GM18519 (cell line): ENCODE measurements around the gene PNPLA1.

Source experiments
- ATAC-seq: cut with Tn5 transposase; IDR thresholded peaks from one replicate; pipeline ENCODE4 v1.9.1; 2021; ENCODE audit warnings: mild to moderate bottlenecking, moderate library complexity; ENCODE audit not compliant: unreplicated experiment, low FRiP score

PNPLA1 gene

DNA sequence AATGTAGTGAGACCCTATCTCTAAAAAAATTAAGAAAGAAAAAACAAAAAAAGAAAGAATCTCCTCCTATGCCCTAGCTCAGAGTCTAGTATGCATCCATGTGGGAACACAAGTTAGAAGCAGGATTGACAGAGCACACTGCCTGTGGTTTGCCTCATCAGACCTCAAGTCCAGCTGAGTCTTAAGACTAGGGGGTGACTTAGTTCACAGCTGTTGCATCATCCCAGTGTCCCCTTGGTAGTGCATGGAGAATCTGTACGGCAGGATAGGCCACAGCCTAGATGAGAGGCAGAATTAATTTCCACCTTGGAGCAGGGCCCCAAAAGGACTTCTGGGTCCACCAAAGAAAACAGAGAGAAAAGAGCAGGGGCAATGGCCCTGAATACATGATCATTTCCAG, 13.7 kb downstream of the PNPLA1 start:
- ATAC-seq: no peak

DNA sequence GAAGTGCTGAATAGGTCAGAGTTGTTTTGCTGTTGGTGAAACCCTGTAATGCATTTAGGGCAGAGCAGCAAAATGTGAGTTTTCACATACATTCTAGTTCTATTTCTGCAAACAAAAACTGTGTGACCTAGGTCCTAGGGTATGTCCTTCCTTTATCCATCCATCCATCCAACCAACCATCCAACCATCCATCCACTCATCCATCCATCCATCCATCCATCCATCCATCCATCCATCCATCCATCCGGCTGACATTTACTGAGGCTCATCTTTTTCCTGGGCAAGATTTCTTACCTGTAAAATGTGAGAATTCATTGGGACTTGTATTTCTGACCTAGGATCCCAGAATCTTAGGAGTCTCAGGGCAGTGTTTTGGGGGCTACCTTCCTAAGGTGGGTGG, 14.5 kb downstream of the PNPLA1 start:
- ATAC-seq: no peak

DNA sequence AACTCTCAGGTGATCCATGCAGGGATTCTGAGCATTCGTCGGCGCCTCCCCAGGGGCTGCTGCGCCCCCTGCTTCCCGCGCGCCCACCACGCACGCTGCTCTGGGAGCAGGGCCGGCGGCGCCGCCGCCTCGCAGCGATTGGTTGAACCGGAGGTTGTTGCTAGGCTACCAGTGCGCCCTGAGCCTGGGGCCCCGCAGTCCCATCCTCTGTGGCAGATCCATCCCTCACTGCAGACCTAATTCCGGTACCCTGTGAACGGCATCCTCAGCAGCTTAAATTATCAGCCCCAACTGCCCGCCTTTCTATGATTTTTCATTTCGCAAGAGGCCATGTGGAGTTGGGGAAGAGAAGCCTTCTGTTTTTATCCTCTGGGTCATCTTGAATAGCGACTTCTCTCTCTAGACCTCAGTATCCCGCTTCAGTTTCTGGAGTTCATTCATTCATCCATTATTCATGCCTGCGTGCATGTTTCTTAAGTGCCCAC, 15.4 kb downstream of the PNPLA1 start:
- no peak for ATAC-seq

DNA sequence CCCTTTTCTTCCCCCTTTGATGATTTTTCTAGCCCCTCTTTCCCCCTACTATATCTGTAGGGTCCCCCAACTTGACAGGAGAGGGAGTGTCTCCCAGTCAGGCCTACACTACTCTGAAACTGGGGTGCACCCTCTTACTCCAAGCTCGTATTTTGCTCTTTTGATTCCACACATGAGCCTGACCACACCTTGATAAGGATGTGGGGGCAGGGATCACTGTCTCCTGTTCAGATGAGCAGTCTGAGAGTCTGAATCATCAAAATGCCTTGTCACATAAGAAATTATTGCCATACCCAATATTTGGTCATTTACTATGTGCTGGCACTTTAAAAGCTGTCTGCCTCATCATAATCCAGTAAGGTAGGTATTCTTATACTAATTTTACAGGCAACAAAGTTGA, 15.9 kb downstream of the PNPLA1 start:
- ATAC-seq: no peak

DNA sequence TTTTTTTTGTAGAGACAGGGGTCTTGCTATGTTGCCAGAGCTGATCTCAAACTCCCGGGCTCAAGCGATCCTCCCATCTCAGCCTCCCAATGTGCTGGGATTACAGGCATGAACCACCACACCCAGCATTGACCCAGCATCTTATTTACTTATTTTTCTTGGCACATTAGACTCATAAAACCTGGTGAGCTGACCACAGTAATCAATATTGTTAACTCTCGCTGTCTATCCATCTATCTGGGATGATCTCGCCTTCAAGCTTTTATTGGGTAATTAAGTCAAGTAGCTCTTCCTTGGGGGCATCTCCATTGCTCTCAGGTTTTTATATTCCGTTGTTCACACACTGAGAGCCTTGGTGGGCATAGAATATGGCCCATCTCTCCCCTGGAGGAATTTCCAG, 17.0 kb downstream of the PNPLA1 start:
- ATAC-seq: no peak

DNA sequence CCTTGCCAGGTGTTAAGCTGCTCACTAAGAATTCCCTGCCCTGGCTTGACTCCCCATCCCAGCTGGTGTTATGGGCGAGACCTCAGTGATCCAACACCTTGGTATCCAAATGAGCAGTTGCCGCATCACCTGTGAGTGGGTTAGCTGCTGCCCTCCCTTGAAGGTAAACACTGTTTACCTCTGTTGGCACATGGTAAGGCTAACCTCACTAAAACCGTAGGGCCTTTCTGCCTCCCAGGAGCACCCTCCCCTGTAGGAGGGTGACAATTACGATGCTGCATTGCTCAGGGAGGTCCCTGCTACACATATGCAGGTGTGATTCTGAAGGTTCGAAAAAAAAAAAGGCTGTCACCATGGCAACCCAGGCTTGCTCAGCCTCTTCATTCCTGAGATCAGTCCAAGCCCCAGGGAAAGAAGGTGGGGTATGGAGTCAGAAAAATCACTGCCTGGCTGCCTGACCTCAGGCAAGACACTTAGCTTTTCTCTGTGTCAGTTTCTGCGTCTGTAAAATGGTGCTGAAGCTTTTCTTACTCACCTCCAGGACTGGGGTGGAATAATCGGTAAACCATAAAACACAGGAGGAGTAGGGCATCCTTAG, 19.5 kb downstream of the PNPLA1 start:
- ATAC-seq: no peak

DNA sequence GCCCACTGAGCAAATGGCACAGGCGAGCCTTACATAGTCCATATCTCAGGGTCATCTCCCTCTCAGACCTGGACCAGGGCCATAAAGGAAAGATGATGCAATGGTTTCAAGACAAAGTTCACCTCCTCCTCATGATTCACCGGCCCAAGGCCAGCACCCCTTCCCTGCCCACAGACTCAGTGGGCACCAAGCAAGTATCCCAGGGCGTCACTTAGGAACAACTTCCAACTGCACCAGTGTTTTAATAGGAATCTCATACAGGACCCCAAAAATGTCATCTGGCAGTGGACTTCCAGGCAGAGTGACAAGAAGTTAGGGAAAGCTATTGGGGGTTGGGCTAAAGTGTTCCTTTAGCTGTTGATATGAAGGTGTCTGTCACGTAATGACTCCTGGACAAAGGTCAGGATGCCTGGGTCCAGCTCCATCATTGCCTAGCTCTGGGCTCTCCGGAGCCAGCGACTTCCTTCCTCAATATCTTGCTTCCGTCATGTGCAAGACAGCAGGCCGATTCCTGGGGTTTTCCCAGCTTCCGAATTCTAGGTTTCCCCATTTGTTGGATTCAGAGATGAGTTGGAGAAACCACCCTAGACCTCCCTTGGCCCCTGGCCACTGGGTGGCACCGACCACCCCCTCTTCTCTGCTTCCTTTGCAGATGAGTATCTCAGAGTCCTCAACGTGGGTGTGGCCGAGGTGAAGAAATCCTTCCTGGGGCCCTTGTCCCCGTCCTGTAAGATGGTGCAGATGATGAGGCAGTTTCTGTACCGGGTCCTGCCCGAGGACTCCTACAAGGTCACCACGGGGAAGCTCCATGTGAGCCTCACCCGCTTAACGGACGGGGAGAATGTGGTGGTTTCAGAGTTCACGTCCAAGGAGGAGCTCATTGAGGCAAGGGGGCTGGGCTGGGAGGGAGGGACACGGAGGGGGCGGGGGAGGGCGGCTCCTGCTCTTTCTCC, 21.1 kb downstream of the PNPLA1 start:
- no peak for ATAC-seq

DNA sequence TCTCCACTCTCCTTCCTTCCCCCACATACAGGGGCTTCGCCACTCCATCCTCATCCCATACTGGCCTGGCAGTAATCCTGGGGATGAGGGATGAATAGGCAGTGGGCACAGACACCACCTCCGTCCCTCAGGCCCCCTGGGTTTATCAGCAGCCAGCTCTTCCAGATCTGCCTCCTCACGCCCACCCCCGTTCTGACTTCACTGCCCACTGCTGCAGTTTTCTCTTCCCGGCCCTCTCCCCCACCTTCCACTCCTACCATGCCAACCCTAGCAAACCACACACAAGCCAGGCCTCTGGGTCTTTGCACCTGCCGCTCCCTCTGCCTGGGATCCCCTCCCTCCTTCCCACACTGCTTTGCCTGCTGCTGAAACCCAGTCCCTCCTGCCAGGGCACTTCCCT, 22.3 kb downstream of the PNPLA1 start:
- ATAC-seq: no peak

DNA sequence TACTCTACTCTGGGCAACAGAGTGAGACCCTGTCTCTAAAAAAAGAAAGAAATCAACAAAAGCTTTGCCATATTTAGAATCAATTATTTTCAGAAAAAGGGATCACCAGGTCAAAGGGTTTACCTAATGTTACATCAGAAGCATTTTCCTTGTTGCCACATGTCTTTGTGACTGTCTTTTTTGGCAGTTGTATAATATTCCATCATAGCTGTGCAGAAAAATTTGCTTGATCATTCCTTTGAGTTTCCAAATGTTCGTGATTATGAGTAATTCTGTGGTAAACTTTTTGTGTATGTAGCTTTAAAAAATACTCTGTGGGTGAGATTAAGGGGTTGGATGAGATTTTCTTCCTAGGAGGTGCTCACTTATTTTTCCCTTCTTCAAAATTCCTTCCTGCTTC, 26.4 kb downstream of the PNPLA1 start:
- no peak for ATAC-seq

DNA sequence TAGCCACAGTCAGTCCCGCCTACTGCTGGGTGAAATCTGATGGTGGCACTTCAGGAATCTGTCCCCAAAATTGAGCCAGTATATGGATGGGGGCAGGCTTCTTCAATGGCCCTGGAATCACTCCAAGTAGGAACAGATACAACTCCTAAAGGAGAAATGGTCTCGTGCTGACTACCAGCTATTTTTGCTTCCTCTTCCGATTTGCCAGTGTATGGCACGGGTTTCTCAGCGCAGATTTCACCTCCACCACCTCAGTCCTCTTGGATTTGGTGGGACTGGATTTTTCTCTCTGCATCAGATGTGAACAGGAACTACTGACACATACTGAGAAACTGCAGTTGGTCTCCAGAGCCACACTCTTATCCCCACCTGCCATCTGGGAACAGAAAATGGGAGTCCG, 27.2 kb downstream of the PNPLA1 start:
- ATAC-seq: no peak

DNA sequence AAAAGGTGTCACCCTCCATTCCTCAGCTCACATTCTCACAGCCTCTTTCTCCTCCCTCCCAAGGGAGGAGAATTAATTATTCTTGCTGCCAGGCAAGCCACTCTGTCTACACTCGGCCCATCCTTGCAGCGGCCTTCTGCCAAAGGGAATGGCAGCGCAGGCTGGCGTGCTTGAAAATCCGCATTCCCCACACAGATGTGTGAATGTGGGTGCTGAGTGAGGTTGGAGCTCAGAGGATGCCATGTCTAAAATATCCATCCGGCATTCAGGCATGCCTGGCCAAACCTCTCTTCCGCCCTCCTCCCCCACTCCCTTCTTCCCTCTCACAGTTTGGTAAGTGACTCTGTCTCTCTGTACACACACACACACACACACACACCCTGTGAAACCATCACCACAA, 27.7 kb downstream of the PNPLA1 start:
- no peak for ATAC-seq

DNA sequence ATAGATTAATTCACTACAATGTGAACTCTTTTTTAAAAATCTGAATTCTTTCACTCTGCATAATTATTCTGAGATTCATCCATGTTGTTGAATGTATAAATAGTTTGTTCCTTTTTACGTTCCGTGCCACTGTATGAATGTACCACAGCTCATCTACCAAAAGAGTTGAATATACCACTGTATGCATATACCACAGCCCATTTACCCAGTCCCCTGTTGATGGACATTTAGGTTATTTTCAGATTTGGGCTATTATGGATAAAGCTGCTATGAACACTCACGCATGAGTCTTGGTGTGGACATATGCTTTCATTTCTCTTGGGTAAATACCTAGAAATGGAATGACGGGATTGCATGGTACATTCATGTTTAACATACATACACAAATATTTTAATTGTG, 28.2 kb downstream of the PNPLA1 start:
- no peak for ATAC-seq

DNA sequence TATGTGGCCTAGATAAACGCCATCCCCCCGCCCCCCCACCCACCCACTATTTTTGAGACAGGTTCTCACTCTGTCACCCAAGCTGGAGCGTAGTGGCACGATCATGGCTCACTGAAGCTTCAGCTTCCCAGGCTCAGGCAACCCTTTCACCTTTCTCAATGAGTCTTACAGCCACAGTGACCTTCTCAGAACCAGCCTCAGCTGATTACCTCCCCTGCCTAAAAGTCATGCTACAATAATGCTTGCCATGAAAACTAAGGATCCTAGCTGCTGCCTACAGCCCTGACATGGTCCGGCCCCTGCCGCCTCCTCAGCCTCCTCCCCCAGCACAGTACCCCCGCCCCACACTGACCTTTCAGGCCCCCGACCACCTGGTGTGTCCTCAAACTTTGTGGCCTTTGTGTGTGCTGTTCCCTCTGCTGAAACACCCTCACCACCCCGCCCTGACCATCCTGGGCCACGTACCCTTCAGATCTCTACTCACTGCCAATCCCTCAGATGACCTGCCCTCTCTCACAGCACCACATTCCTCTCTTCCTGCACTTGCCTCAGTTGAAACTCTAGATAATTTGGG, 31.3 kb downstream of the PNPLA1 start:
- no peak for ATAC-seq

DNA sequence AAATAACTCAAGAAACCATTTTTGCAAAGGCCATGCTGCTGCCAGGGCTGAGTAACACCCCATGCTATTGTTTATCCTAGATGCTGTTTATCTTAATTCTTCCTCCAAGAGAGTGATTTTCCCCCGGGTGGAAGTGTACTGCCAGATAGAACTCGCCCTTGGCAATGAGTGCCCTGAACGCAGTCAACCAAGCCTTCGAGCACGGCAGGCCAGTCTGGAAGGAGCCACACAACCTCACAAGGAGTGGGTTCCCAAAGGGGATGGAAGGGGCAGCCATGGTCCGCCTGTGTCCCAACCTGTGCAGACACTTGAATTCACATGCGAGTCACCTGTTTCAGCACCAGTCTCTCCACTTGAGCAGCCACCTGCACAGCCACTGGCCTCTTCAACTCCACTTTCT, 31.9 kb downstream of the PNPLA1 start:
- no peak for ATAC-seq

DNA sequence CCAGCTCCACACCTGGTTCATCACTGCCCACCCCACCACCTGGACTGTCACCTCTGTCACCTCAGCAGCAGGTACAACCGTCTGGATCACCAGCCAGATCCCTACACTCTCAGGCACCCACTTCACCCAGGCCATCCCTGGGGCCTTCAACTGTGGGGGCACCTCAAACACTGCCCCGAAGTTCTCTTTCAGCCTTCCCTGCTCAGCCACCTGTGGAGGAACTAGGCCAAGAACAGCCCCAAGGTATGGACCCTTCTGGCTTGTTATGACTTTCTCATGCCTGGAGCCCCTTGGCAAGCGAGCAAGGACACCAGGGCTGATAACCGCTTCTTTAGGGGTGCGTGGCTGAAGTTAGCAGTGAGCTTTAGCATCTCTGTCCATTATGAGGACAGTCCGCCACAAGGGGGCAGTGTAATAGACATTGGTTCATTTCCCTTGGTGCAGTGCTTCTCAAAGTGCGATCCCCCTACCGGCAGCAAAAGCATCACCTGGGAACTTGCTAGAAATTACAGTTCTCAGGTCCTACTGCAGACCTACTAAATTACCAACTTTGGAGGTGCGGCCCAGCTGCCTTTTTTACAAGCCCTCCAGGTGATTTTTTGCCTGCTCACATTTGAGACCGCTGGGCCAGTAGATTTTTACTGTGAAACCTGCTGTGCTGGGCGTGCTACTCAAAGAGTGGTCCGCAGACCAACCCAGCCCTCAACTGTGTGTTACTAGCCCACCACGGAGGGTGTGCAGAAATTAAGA, 32.5 kb downstream of the PNPLA1 start:
- ATAC-seq: no peak

DNA sequence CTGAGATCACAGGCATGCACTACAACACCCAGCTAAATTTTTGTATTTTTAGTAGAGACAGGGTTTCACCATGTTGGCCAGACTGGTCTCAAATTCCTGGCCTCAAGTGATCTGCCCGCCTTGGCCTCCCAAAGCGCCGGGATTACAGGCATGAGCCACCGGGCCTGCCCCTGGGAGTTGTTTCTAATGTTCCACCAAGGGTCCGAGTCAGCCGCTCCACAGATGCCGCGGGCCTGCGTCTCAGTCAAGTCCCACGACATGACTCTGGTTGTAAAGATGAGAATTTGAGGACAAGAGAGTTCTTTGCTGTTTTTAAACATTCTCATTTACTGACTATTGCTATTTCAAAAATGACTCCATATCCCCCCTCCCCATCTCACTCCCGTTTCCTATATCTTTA, 36.0 kb downstream of the PNPLA1 start:
- ATAC-seq: no peak

DNA sequence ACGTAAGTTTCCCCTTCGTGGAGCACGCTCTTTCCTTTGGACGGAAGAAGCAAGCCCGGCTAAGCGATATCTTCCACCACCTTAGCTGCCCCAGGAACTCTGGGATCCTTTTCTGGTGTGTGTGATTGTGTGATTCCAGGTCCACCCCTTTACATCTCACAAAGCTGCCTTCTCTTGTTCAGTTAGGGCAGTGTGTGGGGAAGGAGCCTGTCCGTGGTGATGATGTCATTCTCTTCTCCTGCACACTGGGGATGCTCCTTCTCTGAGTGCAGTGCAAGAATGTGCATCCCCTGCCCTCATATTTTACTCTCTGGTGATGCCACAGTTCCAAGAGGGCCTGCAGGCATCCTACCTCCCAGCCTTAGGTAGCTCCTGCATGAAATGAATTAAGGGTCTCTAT, 36.5 kb downstream of the PNPLA1 start:
- ATAC-seq: no peak

DNA sequence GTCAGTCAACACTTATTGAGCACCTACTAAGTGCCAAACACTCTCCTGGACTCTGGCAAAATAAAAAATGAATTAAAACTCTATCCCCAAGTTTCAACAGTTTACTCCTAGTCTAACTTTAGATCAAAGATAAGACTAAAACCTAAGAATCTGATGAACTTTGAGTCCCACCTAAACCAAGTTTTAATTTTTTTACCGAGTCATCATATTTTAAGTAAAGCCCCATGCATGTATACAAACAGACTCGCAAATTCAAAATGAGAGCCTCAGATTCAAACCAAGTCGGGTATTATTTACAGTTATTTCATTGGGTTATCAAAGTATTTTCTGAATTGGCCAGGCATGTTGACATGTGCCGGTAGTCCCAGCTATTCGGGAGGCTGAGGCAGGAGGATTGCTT, 38.7 kb downstream of the PNPLA1 start:
- no peak for ATAC-seq

DNA sequence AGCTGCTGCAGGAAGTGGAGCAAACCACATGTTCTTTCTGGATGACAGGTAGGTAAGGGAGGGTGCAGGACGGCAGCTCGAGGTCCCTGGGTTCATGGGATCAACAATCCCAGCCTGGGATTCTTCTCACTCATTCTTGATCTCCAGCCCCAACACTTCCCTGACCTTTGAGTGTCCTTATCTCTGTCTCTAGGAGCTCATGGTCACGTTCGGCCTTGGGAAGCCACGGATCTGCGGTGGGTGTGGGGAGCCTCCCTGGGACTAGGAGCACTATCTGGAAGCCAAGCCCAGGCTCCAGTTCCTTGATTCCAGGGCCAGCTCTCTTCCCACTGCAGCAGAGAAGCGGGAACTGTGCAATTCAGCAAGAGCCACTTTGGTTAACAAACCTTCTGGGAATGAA, 39.3 kb downstream of the PNPLA1 start:
- no peak for ATAC-seq

DNA sequence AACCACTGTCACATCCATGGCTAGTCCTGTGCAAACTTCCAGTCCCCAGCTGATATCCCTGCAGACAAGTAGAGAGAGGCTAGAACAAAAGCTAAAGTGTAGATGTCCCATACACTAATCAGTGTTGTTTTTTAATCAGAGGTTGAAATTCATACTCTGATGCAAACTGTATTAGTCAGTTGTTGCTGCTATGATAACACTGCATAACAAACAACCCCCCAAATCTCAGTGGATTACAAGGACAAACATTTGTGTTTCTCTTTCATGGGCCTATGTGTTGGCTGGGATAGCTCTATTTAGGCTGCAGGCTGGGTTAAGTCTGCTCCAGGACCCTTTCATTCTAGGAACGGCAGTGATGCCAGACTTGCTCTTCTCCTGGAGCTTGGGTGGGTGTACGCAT, 40.0 kb downstream of the PNPLA1 start:
- ATAC-seq: no peak
